8988T (cell line): ENCODE measurements around the gene TP53I13.

Source experiments
- DNase-seq: peaks from one replicate; pipeline ENCODE4 v3.0.0; 2011

The TP53I13 gene

DNA sequence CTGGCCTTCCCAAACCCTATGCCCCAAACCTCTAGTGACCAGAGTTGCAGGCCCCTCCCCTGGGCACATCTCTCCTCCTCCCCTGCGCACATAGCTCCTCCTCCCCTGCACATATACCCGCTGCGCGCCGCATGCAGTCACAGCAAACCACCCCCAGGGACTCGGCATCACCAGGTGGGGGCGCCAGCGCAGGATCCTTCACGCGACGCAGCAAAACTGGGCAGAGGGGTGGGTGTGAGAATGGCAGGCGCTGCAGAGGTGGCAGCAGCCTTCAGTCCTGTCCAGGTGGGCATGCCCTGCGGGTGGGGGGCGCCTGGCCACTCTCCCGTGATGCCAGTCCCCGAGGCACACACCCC lies 48.6 kb downstream of the TP53I13 start:
- DNase-seq, result peak; percentile 93

DNA sequence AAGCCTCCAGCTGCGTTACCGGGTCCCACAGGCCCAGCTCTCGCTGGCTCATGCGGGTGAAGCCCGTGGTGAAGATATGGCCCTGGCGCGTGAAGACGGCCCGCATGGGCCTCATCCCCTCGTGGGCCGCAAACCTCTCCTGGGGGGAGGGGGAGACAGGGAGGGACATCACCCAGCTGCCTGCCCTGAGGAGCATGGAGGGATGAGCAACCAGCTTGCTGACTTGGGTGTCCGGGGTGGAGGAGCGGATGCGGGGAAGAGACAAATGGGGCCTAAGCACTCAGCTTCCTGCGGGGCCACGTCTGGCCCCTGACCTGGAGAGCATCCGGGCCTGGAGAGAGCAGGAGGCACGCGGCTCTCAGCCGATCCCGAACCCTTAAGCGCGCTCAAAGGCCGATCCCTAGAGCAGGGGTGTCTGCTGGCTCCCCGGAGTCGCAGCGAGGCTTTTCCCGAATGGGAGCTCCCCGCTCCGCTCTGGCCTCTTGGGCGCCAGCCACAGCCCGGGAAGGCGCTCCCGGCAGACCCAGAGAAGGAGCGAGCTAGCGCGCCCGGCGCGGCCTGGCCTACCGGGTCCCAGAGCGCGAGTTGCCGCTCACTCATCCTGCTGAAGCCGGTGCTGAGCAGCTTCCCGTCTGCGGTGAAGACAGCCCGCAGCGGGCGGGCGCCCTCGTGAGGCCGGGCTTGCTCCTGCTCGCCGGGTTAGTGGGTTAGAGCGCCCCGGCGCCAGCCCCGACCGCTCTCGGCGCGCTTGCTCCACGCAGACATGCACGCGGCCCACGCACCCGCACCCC lies 49.2 kb downstream of the TP53I13 start:
- DNase-seq, result peak; percentile 84

DNA sequence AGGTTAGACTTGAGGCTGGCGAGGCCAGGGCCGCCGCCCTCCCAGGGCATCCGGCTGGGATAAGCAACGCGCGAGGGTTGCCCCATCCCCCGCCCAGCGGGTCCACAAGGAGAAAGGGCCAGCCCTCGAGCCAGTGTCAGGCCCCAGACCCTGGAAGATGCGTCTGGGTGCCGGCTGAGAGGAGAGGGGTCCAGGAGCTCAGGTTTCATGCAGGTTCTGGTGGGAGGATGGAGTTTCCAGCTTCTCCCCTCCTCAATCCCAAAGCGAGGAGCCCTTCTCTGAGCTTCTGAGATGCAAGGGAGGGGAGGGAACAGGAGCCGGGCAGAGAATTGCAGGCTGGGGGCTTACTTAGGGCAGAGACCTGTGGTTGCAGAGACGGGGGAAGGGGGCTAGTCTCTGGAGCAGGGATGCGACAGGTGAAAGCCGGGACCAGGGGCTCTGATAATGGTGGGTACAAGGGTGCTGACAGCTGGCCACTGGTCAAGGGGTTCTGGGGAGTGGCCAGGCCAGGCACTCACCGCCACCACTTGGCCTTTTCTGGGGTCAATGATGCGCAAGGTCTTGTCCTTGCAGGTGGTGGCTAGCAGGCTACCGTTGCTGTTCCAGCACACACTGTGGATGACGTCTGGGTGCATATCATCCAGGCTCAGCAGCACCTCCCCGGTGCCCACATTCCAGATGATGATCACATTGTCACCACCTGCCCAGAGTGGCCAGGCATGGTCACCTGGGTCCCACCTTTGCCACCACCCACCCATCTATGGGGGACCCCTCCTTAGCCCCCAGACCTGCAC lies 50.0 kb downstream of the TP53I13 start:
- DNase-seq, result no peak

DNA sequence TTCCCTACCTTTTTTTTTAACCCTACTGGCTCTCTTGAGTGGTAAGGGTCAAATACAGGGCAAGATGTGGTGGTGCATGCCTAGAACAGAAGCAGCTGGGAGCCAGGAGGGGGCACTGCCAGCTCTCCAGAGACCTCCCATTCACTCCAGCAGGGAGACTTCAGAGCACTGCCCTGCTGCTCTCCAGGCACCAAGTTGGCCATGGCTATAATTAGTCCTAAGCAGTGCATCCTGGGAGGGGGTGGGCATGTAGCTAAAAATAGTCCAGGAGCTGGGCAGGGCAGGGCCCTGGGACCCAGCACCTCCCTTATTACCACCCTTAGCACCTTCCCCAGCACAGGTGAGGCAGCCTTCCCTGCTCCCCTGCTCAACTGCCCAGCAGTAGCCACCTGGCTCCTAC lies 50.8 kb downstream of the TP53I13 start:
- DNase-seq, result peak; percentile 67

DNA sequence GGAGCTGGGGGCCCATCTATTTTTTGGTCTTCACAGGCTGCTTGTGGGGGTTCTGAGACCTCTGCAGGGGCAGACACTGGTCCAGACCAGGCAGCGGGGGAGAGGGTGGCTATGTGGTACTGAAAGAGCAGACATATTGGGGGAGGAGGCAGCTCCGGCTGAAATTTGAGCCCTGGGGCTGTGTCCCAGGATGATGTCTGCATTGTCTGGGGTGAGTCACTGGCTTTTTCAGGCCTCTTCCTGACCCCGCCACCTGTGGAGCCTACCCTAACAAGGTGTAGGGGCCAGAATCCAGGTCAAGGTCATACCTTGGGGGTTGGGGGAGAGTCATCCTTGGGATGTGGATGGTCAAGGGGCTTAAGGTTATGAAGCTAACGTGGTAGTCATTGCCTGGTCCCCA lies 51.8 kb downstream of the TP53I13 start:
- DNase-seq, result no peak

DNA sequence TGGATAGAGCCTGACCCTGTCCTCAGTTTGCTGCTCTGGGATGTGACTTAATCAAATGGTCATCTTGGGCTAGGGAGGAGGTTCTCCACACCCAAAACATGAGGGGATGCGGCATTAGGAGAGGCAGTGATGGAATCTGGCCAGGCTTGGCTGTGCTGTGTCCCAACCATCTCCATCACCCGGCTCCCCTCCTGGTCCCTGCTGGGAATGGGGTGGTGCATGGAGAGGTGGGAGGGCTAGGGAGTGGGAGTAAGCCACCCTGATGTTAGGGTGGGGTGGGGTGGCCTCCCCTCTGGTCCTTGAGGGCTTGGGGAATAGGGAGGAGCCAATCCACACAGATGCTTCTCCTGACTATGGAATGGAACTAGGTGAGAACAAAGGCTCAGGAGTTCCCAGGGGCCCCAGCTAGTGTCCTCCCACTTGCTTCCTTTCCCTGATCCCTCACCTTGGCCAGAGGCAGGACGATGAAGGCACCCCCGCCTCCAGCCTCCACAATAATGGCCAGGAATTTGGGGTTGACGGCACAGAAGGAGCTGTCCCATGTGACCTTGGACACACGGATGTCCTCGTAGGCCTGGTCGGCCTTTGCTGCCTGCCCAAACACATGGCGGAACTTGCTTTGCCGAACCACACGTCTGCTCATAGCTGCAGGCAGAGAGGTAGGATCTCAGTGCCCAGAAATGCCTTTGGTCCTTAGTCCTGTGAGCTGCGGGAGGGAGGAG lies 52.4 kb downstream of the TP53I13 start:
- DNase-seq, result no peak

DNA sequence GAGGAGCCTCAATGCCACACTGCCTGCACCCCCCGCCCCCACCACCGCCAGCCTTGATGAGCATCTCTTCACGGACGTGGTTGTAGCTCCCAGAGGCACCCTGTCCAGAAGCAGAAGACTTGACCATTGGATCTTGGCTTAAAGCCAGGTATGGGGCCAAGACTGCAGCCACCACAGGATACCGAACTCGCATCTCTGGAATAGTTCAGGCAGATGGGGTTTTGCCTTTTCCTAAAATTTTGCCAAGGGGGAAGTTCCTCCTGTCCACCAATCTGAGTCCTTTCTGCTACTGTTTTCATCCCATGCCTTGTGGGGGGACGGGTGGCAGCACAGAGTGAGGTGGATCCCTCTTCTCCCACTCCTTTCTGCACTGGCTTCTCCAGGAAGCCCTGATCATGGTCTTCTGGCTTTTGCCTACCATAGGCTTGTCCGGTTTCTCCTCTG lies 53.3 kb downstream of the TP53I13 start:
- no peak for DNase-seq
